Heart left ventricle (tissue), 13 donors: ENCODE results near the gene CCL4.

ENCODE experiments used
- POLR2A ChIP-seq, 2 donors: fragments of 450-650 bp; IDR thresholded peaks; one replicate each; pipeline ENCODE4 v1.6.1; 2017; ENCODE audit warnings: antibody characterized with exemption in 2 of 2, mild to moderate bottlenecking in 2 of 2, moderate library complexity in 2 of 2
- TF ChIP-seq, protein P1 (sequence below), 12 donors: fragments of 200-600 bp; sonication (generic) in 4 of 12; IDR thresholded peaks; one replicate each; pipeline versions ENCODE4 v1.5.0 to v1.8.0; 2018 to 2022; ENCODE audit warnings: antibody characterized with exemption in 12 of 12, mild to moderate bottlenecking in 5 of 12
- donor health status: ischemic (EF 13 %, LVEDD 7.1; RV severe dilation, severe dysfunction).
- donor health status: DM: no; HTN: yes; CAD: no.
- donor health status: DM: no; HTN: no; CAD: no.
- donor health status: ischemic (EF 25% LVEDD 6.9; RV normal size, moderate dysfunction).
- donor health status: ischemic (EF 25% LVEDD 5.7; RV mildly dilated, moderate dysfunction).
- donor health status: ischemic (EF 35%, LVEDD 5.7; RV mildly dilated, moderate dysfunction).
- donor health status: nonischemic (EF 11% LVEDD 7.7; RV severe dilation, severe dysfunction).
- donor health status: DM: yes; HTN: yes; CAD: no.
- donor health status: PGD.
- donor health status: ischemic (EF 29% LVEDD 5.4; RV normal size, mild dysfunction).
- donor health status: nonischemic (EF 23%, LVEDD 6.1; RV moderate dilation, normal function).

DNA sequence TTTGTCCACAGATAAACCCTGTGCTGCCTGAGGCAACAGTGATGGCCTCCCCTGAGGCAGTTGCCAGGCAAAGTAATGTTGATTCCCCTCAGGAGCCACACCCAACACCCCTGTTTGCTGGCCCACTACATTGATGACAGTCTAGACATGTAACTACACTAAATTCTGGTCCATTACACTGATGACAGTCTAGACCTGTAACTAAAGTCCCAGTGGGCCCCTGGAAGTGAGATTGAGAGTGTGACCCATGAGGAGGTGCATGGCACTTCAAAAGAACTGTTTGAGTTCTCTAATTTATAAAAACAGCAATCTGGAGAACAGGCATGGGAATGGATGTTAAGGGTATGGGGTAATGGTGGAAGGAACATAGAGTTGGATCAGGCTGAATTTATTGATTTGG is 8.9 kb downstream of the CCL4 start:
- TF ChIP-seq, protein P1, sequence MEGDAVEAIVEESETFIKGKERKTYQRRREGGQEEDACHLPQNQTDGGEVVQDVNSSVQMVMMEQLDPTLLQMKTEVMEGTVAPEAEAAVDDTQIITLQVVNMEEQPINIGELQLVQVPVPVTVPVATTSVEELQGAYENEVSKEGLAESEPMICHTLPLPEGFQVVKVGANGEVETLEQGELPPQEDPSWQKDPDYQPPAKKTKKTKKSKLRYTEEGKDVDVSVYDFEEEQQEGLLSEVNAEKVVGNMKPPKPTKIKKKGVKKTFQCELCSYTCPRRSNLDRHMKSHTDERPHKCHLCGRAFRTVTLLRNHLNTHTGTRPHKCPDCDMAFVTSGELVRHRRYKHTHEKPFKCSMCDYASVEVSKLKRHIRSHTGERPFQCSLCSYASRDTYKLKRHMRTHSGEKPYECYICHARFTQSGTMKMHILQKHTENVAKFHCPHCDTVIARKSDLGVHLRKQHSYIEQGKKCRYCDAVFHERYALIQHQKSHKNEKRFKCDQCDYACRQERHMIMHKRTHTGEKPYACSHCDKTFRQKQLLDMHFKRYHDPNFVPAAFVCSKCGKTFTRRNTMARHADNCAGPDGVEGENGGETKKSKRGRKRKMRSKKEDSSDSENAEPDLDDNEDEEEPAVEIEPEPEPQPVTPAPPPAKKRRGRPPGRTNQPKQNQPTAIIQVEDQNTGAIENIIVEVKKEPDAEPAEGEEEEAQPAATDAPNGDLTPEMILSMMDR (IDR thresholded peaks at IDR 0.05) = no peak
- TF ChIP-seq POLR2A (IDR thresholded peaks at IDR 0.05) = no peak
